Measurements from ENCODE around the gene ATXN2.

DNA sequence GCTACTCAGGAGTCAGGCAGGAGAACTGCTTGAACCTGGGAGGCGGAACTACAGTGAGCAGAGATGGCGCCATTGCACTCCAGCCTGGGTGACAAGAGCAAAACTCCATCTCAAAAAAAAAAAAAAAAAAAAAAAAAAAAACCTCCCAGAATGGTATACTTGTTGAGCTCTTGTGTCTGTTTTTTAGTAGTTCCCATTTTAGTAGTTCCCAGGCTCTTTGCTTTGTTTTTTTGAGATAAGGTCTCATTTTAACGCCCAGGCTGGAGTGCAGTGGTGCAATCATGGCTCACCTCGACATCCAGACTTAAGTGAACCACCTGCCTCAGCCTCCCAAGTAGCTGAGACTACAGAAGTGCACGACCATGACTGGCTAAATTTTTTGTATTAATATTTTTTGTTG is 13.4 kb downstream of the ATXN2 start:
- no peak for TF ChIP-seq ZNF263 (CRISPR knock-in tag; IDR thresholded peaks at IDR 0.05; ENCODE audit: low read depth)
- TF ChIP-seq, protein P1, sequence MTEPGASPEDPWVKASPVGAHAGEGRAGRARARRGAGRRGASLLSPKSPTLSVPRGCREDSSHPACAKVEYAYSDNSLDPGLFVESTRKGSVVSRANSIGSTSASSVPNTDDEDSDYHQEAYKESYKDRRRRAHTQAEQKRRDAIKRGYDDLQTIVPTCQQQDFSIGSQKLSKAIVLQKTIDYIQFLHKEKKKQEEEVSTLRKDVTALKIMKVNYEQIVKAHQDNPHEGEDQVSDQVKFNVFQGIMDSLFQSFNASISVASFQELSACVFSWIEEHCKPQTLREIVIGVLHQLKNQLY (CRISPR knock-in tag; IDR thresholded peaks at IDR 0.05): no peak
- TF ChIP-seq NR1H2 (CRISPR knock-in tag; IDR thresholded peaks at IDR 0.05): no peak
- TF ChIP-seq, protein P2, sequence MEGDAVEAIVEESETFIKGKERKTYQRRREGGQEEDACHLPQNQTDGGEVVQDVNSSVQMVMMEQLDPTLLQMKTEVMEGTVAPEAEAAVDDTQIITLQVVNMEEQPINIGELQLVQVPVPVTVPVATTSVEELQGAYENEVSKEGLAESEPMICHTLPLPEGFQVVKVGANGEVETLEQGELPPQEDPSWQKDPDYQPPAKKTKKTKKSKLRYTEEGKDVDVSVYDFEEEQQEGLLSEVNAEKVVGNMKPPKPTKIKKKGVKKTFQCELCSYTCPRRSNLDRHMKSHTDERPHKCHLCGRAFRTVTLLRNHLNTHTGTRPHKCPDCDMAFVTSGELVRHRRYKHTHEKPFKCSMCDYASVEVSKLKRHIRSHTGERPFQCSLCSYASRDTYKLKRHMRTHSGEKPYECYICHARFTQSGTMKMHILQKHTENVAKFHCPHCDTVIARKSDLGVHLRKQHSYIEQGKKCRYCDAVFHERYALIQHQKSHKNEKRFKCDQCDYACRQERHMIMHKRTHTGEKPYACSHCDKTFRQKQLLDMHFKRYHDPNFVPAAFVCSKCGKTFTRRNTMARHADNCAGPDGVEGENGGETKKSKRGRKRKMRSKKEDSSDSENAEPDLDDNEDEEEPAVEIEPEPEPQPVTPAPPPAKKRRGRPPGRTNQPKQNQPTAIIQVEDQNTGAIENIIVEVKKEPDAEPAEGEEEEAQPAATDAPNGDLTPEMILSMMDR (IDR thresholded peaks at IDR 0.05): no peak
- no peak for TF ChIP-seq FOXK1 (CRISPR knock-in tag; IDR thresholded peaks at IDR 0.05)
- TF ChIP-seq NR3C1 (CRISPR knock-in tag; conservative IDR thresholded peaks at IDR 0.05; ENCODE audit: low read depth): no peak
- TF ChIP-seq NR2C2 (CRISPR knock-in tag; IDR thresholded peaks at IDR 0.05): no peak
- no peak for TF ChIP-seq TEAD4 (CRISPR knock-in tag; IDR thresholded peaks at IDR 0.05)
- TF ChIP-seq CREM (CRISPR knock-in tag; IDR thresholded peaks at IDR 0.05): no peak
- no peak for TF ChIP-seq NFYB (CRISPR knock-in tag; conservative IDR thresholded peaks at IDR 0.05; ENCODE audit: low read depth)
- no peak for TF ChIP-seq ZBTB21 (CRISPR knock-in tag; IDR thresholded peaks at IDR 0.05; ENCODE audit: borderline replicate concordance)
- TF ChIP-seq CREB1 (CRISPR knock-in tag; IDR thresholded peaks at IDR 0.05): no peak

Measured in WTC11 (cell line).